Left lobe of liver (tissue), 2 donors: Measurements from ENCODE around the gene GSTA2. TPM values are rescaled to one million over a fixed set of nuclear protein-coding genes. Genes with fewer than 3 reads are reported as not detected.
"Not testable (repeated sequence)": the region's sequence is repeated elsewhere in the genome, so short reads cannot be mapped to it uniquely, and the experiment has no call there.

Experiments used
- ATAC-seq: fragments of 200-7000 bp; cut with Tn5 transposase; one replicate; pipeline ENCODE4 v1.9.1; 2020; ENCODE audit warnings: mild to moderate bottlenecking, moderate library complexity
- DNase-seq: peaks from one replicate; pipeline ENCODE4 v3.0.0-alpha.2; 2020; ENCODE audit warnings: low spot score
- total RNA-seq: library from RNA; stranded (reverse); gene quantifications from one replicate; pipeline ENCODE4 v1.2.1, GENCODE V29; 2021
- donor health status: DM: no; HTN: no; CAD: no; lungs with moderate emphysema.
- donor health status: DM: no; HTN: yes; CAD: no.

GSTA2 gene
- total RNA-seq: 45.2 TPM

DNA sequence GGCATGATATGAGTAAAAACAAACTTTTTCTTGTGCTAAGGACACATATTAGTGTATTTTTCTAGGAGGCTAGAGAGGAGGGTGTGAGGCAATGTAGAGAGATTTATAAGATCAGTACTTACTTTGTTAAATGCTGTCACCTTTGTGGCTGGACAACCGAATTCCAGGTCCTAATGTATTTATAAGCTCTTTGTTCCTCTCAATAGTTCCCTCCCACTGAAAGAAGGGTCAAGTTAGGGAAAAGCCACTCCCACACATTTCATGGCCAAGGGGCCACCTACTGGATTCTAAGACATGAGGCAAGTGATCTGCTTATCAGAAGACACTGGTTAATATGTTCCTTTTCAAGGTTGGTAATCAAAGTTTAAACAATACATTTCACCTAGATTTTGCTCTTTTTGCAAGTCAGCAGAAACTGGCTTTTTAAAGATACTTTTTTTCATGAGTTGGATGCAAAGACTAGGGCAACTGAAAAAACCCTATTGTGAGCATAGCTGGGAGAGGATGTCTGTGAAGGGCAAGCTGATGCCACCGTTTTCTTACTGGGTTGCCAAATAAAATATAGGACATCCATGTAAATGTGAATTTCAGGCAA, at the start of gene GSTA2:
Gene GSTA2, minus strand, starts transcription at position 154 of the 595 bp plus-strand sequence. CDS start 5,528 bp downstream, outside the sequence.
- ATAC-seq: peak; percentile 81
- DNase-seq: not testable (repeated sequence)

- not testable (repeated sequence) for ATAC-seq, DNase-seq
Observed at GRCh38 chr6:52809777-52810176, 46.5 kb upstream of the GSTA2 start.

DNA sequence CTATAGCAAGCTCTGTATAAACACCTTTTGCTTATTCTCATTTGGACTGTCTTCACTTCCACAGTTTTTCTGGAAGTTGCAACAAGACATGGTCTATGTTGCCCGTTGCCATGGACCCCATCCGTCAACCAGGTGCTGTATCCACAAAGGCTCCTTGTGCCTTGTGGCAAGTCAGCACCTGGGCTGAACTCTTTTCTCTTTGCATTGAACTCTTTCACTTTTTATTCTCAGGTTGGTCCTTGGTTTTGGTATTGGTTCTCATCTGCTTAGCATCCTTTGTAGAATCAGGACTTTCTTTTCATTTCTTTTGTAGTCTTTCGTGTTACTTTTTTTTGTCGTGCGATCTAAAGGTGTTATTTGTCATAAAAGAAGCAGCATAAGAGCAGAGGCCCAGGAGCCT, 45.4 kb upstream of the GSTA2 start:
- no peak for DNase-seq
- no peak for ATAC-seq

DNA sequence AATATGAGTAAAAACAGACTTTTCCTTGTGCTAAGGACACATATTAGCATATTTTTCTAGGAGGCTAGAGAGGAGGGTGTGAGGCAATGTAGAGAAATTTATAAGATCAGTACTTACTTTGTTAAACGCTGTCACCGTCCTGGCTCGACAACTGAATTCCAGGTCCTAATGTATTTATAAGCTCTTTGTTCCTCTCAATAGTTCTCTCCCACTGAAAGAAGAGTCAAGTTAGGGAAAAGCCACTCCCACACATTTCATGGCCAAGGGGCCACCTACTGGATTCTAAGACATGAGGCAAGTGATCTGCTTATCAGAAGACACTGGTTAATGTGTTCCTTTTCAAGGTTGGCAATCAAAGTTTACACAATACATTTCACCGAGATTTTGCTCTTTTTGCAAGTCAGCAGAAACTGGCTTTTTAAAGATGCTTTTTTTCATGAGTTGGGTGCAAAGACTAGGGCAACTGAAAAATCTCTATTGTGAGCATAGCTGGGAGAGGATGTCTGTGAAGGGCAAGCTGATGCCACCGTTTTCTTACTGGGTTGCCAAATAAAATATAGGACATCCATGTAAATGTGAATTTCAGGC, 40.5 kb upstream of the GSTA2 start, which contains the start of gene GSTA1:
Gene GSTA1, minus strand, starts transcription at position 149 of the 588 bp plus-strand sequence. CDS start 4,549 bp downstream, outside the sequence.
- not testable (repeated sequence) for DNase-seq
- ATAC-seq: peak; percentile 70

DNA sequence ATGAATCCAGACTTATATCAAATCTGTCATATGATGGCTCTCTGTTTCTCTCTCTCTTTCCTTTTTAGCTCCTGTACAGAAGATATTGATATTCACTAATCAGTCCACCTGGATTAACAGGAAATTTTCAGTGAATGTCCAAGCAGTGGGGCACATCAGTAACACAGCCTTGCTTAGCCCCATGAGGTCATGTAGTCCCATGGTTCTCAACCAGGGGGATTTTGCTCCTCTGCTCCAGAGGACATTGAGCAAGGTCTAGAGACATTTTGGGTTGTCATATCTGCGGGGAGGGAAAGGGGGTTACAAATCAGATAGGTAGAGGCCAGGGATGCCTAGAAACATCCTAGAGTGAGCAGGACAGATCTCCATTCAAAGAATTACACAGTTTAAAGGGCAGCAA, 39.5 kb upstream of the GSTA2 start:
- no peak for DNase-seq
- ATAC-seq: peak; percentile 59

DNA sequence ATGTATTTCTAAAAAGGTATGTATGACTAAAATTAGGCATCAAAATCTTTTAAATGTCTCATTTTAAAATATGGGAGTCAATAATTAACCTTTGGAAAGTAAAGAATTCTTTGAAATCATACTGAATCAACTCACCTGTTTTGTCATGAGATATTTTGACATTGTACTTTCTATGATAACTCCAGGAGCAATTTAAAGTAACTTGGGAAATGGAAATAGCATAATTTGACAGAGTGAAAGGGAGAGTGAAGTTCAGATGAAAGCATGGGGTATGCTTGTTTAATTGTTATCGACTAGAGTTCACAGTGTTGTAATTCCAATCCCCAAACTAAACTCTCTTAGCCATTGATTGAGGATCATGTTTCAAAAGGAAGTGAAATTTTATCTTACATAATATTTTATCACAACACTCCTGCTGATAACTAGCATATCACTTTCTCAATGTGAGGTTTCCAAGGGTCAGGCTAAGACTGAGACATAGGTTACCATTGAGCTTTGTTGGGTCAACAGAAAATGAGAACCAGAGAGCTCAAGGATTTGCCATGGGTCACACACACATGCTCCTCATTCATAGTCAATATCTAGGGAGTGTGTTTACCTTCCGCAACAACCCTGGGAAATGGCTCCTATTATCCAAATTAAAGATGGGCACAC, 38.0 kb upstream of the GSTA2 start:
- ATAC-seq: peak; percentile 50
- DNase-seq: no peak

GRCh38 chr6:52799272-52799671, 36.0 kb upstream of the GSTA2 start:
- not testable (repeated sequence) for ATAC-seq, DNase-seq

DNA sequence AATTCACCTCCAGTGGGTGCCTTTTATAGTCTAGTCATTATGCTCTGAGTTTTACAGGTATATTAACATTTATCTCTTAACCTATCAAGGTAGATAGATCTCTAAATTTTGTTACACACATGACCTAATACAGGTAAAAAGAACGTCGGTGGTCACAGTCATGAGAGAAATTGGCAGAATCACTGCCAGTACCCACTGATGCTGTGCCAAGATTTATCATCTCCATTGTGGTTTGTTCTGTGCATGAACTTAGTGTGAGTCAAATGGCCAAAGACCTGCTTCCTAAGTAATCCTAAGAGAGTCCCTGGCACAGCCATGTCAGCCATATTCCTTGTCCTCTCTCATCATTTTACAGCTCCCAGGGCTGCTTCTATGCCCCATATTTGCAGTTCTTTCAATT, 31.1 kb upstream of the GSTA2 start:
- not testable (repeated sequence) for ATAC-seq

DNA sequence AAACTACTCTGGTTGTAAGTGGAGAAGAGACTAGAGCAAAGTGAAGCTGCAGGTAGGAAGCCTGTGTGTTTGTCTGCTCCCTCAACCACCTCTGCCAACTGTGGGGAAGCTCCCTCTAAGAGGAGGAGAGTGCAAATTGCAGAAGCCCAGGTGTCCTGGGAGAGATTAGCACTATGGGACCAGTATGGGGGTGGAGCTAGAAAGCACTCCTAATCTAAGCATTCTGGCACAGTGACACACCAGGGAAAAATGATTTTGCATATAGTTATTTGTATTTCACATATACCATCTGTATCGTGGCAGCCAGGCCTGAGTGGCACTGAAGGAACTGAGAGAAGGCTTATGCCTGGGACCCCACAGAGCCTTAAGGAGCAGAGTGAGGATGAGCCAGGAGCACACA, 27.6 kb upstream of the GSTA2 start:
- DNase-seq (no peak), ATAC-seq (peak; percentile 47)

More for the DNA sequence above, 31.1 kb upstream of the GSTA2 start:
- DNase-seq: not testable (repeated sequence)

GRCh38 chr6:52789658-52790057, 26.4 kb upstream of the GSTA2 start:
- DNase-seq: not testable (repeated sequence)
- peak; percentile 1 for ATAC-seq

GRCh38 chr6:52788478-52788877, 25.2 kb upstream of the GSTA2 start:
- ATAC-seq (peak; percentile 74), DNase-seq (no peak)

- peak; percentile 9 for ATAC-seq
- DNase-seq: no peak
Observed at GRCh38 chr6:52787917-52788316, 24.6 kb upstream of the GSTA2 start.

- ATAC-seq (no peak), DNase-seq (no peak)
Observed at GRCh38 chr6:52786249-52786956, 23.1 kb upstream of the GSTA2 start.

- not testable (repeated sequence) for DNase-seq, ATAC-seq
Observed at GRCh38 chr6:52782696-52783274, 19.5 kb upstream of the GSTA2 start.

- not testable (repeated sequence) for DNase-seq, ATAC-seq
Observed at GRCh38 chr6:52782209-52782608, 18.9 kb upstream of the GSTA2 start.

DNA sequence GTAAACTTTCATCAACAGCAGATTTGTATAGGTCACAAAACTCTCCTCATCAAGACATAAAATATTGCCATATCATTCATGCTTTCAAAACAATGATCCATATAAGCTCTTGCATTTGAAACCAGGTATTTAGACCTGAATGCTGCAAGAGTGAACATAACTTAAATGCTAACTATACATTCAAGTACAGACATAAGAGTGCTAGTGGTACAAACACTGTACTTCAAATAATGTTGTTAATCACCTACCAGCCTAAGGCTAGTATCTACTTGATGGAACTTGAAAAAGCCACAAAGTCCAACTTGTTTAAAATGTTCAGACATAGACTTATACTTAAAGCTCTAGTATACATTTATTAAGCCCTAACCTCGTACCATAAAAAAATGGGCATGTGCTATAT, 16.0 kb upstream of the GSTA2 start:
- DNase-seq: no peak
- ATAC-seq: no peak

DNA sequence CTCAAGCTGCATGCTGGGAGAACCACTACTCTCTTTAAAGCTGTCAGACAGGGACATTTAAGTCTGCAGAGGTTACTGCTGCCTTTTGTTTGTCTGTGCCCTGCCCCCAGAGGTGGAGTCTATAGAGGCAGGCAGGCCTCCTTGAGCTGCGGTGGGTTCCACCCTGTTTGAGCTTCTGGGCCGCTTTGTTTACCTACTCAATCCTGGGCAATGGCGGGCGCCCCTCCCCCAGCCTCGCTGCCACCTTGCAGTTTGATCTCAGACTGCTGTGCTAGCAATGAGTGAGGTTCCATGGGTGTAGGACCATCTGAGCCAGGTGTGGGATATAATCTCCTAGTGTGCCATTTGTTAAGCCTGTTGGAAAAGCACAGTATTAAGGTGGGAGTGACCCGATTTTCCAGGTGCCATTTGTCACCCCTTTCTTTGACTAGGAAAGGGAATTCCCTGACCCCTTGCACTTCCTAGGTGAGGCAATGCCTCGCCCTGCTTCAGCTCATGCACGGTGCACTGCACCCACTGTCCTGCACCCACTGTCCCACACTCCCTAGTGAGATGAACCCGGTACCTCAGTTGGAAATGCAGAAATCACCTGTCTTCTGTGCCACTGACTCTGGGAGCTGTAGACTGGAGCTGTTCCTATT, 13.6 kb upstream of the GSTA2 start:
- DNase-seq, ATAC-seq: not testable (repeated sequence)

DNA sequence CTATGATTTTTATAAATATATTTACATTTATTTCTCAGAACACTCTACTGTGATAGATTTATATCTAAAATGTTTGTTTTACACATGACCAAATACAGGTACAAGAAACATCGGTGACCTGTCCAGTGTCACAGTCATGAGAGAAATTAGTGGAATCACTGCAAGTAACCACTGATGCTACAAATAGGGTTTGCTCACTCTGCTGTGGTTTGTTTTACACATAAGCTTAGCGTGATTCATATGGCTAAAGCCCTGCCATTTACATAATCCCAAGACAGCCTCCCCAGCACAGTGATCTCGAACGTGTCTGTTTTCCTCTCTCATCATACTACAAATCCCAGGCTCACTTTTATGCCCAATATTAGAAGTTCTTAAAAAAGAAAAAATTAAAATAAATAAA, 6.1 kb upstream of the GSTA2 start:
- ATAC-seq, DNase-seq: not testable (repeated sequence)

DNA sequence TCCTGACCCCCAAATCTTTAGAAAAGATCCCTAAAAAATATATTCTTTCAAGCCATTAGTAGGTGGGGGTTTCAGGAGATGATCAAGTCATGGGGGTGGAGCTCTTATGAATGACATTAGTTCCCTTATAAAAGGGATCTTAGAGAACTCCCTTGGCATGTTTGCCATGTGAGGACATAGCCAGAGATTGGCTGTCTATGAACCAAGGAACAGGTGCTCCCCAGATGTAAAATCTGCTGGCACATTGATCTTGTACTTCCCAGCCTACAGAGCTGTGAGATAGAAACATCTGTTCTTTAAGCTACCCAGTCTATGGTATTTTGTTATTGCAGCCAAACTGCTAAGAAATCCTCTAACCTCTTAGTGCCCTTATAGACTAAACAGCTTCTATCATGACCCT, 4.4 kb upstream of the GSTA2 start:
- not testable (repeated sequence) for ATAC-seq, DNase-seq
